Duodenal mucosa (tissue), 2 donors: Measurements from ENCODE around the gene LMF1.
"Not testable (repeated sequence)": the region's sequence is repeated elsewhere in the genome, so short reads cannot be mapped to it uniquely, and the experiment has no call there.

Experiments used
- H3K27ac ChIP-seq: one replicate; pipeline ENCODE4 v1.7.0; 2013; ENCODE audit warnings: low read depth, low read length
- H3K27me3 ChIP-seq, 2 donors: one replicate each; pipeline ENCODE4 v1.7.0; 2013; ENCODE audit warnings: low read length in 2 of 2, control low read depth in 1 of 2; ENCODE audit not compliant: insufficient read depth in 2 of 2, control insufficient read depth in 1 of 2
- H3K36me3 ChIP-seq, 2 donors: one replicate each; pipeline ENCODE4 v1.7.0; 2013; ENCODE audit warnings: low read length in 2 of 2, control low read depth in 1 of 2; ENCODE audit not compliant: insufficient read depth in 2 of 2, control insufficient read depth in 1 of 2
- H3K4me1 ChIP-seq, 2 donors: one replicate each; pipeline ENCODE4 v1.7.0; 2013; ENCODE audit warnings: low read length in 2 of 2, control low read depth in 1 of 2; ENCODE audit not compliant: insufficient read depth in 2 of 2, control insufficient read depth in 1 of 2
- H3K4me3 ChIP-seq, 2 donors: one replicate each; pipeline ENCODE4 v1.7.0; 2013; ENCODE audit warnings: low read length in 2 of 2, low read depth in 1 of 2
- H3K9ac ChIP-seq, 2 donors: one replicate each; pipeline ENCODE4 v1.7.0; 2013; ENCODE audit warnings: low read length in 2 of 2, low read depth in 1 of 2
- H3K9me3 ChIP-seq, 2 donors: one replicate each; pipeline ENCODE4 v1.7.0; 2013; ENCODE audit warnings: low read length in 2 of 2, control low read depth in 1 of 2; ENCODE audit not compliant: control insufficient read depth in 1 of 2

Gene LMF1

DNA sequence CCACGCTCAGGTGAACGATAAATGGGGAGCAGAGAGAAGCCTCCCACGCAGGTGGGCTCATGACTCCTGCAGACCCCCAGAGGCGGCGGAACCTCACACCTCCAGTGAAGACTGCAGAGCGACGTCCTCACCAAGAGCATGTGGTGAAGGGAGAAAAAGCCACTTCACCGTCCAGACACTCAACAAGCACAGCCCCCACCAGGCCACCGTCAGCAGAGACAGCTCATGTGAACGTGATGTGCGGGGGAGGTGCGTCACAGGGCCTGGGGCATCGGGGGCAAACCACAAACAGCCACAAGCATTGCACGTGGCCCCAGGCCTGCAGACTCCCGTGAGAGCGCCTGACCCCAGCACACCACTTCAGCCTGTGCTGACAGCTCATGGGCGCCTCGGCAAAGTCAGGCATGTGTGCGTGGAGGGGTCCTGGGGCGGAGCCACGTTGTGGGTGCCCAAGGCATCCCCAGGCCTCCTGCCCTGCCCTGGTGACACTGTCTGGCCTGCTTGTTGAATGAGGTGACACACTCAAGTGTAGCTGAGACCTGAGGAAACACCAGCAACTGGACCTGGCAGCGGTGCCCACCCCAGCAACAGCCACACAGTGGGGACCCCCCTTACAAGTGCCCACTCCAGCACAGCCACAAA, 19.0 kb downstream of the LMF1 start:
- Histone ChIP-seq H3K9me3 (no peaks in the 10 kb centered on the region), H3K4me3 (no peak overlapping the region), H3K4me1 (no peaks in the 10 kb centered on the region), H3K9ac (no peak overlapping the region), H3K27ac (no peak overlapping the region), H3K27me3 (no peaks in the 10 kb centered on the region), H3K36me3 (peaks cover 12 to 32% of the 10 kb centered on the region in 2 donors)

DNA sequence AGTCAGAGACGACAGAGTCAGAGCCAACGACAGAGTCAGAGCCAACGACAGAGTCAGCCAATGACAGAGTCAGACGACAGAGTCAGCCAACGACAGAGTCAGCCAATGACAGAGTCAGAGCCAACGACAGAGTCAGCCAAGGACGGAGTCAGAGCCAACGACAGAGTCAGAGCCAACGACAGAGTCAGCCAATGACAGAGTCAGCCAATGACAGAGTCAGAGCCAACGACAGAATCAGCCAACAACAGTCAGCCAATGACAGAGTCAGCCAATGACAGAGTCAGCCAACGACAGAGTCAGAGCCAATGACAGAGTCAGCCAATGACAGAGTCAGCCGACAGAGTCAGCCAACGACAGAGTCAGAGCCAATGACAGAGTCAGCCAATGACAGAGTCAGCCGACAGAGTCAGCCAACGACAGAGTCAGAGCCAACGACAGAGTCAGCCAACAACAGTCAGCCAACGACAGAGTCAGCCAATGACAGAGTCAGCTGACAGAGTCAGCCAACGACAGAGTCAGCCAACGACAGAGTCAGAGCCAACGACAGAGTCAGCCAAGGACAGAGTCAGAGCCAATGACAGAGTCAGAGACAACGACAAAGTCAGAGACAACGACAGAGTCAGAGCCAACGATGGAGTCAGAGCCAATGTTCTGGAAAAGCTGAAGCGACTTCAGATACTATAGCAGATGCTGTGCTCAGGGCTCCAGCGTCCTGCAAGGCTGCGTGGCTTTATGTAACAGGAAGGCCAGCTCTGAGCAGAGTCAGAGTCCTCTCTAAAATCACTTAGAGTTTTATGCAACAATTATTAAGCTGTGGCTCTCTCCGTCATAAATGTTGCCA, 19.8 kb downstream of the LMF1 start:
- H3K9me3 ChIP-seq, H3K4me1 ChIP-seq, H3K27ac ChIP-seq, H3K9ac ChIP-seq, H3K27me3 ChIP-seq, H3K4me3 ChIP-seq: not testable (repeated sequence)
- peaks cover 12 to 40% of the 10 kb centered on the region in 2 donors for H3K36me3 ChIP-seq

- not testable (repeated sequence) for H3K9ac ChIP-seq, H3K27ac ChIP-seq, H3K9me3 ChIP-seq
Measured at GRCh38 chr16:948767-949166, 22.0 kb downstream of the LMF1 start.

GRCh38 chr16:947922-948303, 22.9 kb downstream of the LMF1 start:
- H3K4me1 ChIP-seq = not testable (repeated sequence)

More at GRCh38 chr16:948767-949166, 22.0 kb downstream of the LMF1 start:
- not testable (repeated sequence) for H3K27me3 ChIP-seq, H3K4me3 ChIP-seq, H3K4me1 ChIP-seq
- peaks cover 9 to 41% of the 10 kb centered on the region in 2 donors for H3K36me3 ChIP-seq

GRCh38 chr16:947255-947921, 23.4 kb downstream of the LMF1 start:
- H3K4me1 ChIP-seq = no peaks in the 10 kb centered on the region
- no peak overlapping the region for H3K4me3 ChIP-seq
- H3K36me3 ChIP-seq = peaks cover 13 to 39% of the 10 kb centered on the region in 2 donors
- H3K9me3 ChIP-seq = peaks cover 3 to 5% of the 10 kb centered on the region in 2 donors
- no peaks in the 10 kb centered on the region for H3K27me3 ChIP-seq
- no peak overlapping the region for H3K9ac ChIP-seq
- no peak overlapping the region for H3K27ac ChIP-seq

More at GRCh38 chr16:947922-948303, 22.9 kb downstream of the LMF1 start:
- H3K36me3 ChIP-seq = peaks cover 9 to 41% of the 10 kb centered on the region in 2 donors
- not testable (repeated sequence) for H3K4me3 ChIP-seq, H3K9me3 ChIP-seq, H3K9ac ChIP-seq, H3K27ac ChIP-seq, H3K27me3 ChIP-seq

GRCh38 chr16:946048-946395, 24.8 kb downstream of the LMF1 start:
- no peaks in the 10 kb centered on the region for H3K27me3 ChIP-seq
- H3K4me3 ChIP-seq = no peak overlapping the region
- H3K36me3 ChIP-seq = peaks cover 8 to 29% of the 10 kb centered on the region in 2 donors
- H3K4me1 ChIP-seq = no peaks in the 10 kb centered on the region
- H3K9ac ChIP-seq = no peak overlapping the region
- peaks cover 13 to 17% of the 10 kb centered on the region in 2 donors for H3K9me3 ChIP-seq
- no peak overlapping the region for H3K27ac ChIP-seq

GRCh38 chr16:945271-946047, 25.3 kb downstream of the LMF1 start:
- Histone ChIP-seq H3K27ac (no peak overlapping the region), H3K27me3 (no peaks in the 10 kb centered on the region), H3K9ac (no peak overlapping the region), H3K9me3 (peaks cover 13 to 17% of the 10 kb centered on the region in 2 donors), H3K4me3 (no peak overlapping the region), H3K4me1 (no peaks in the 10 kb centered on the region), H3K36me3 (peaks cover 8 to 29% of the 10 kb centered on the region in 2 donors)

GRCh38 chr16:943971-944370, 26.8 kb downstream of the LMF1 start:
- Histone ChIP-seq H3K27ac (no peak overlapping the region), H3K4me1 (no peaks in the 10 kb centered on the region), H3K36me3 (peaks cover 8 to 29% of the 10 kb centered on the region in 2 donors), H3K9me3 (peaks cover 13 to 17% of the 10 kb centered on the region in 2 donors), H3K27me3 (no peaks in the 10 kb centered on the region), H3K4me3 (no peak overlapping the region), H3K9ac (no peak overlapping the region)

- no peak overlapping the region for H3K9ac ChIP-seq
- H3K36me3 ChIP-seq = peaks cover 8 to 29% of the 10 kb centered on the region in 2 donors
- H3K4me3 ChIP-seq = no peak overlapping the region
Measured at GRCh38 chr16:942436-943060, 28.2 kb downstream of the LMF1 start.

More at GRCh38 chr16:942436-943060, 28.2 kb downstream of the LMF1 start:
- H3K9me3 ChIP-seq = peaks cover 13 to 17% of the 10 kb centered on the region in 2 donors
- H3K27me3 ChIP-seq = no peaks in the 10 kb centered on the region
- no peak overlapping the region for H3K27ac ChIP-seq
- H3K4me1 ChIP-seq = no peaks in the 10 kb centered on the region
